ENCODE data around the gene DNAH1. TPM values are rescaled to one million over a fixed set of nuclear protein-coding genes. Genes with fewer than 3 reads are reported as not detected.
"Not testable (repeated sequence)": the region's sequence is repeated elsewhere in the genome, so short reads cannot be mapped to it uniquely, and the experiment has no call there.

The DNAH1 gene
- total and polyA plus RNA-seq, 2 donors from 2014 or later = 1.7 to 12.1 TPM

DNA sequence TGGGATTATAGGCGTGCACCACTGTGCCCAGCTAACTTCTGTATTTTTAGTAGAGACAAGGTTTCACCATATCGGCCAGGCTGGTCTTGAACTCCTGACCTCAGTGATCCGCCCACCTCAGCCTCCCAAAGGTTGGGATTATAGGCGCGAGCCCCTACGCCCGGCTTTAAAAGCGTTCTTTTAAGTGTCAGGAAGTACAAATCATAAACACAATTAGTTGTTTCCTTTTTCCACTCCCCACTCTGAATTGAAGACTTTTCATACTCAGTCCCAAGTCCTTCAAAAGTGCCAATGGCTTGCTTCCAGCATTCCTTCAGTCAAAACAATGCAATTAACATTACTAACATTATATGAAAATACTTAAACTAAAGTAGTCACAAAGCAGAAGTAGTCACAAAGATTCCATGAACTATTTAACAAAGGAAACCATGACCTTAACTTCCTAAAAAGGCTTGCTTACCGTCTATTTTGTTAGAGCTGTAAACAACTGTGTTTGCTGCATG is 45.8 kb upstream of the DNAH1 start:
- H3K36me3 ChIP-seq (ENCODE audit: control insufficient read depth in 2 of 3, insufficient read depth in 3 of 3, low read length in 3 of 3) = peaks cover 3 to 32% (median 19%) of the 10 kb centered on the region in 3 donors

DNA sequence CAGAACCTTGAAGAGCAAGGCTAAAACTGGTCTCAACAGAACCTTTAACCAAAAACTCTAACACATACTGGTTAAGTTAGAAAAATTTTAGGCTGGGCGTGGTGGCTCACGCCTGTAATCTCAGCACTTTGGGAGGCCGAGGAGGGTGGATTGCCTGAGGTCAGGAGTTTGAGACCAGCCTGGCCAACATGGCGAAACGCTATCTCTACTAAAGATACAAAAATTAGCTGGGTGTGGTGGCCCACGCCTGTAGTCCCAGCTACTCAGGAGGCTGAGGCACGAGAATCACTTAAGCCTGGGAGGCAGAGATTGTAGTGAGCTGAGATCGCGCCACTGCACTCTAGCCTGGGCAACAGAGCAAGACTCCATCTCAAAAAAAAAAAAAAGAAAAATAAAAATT is 43.9 kb upstream of the DNAH1 start:
- Histone ChIP-seq H3K36me3 (ENCODE audit: control insufficient read depth in 2 of 3, insufficient read depth in 3 of 3, low read length in 3 of 3) (peaks cover 3 to 20% (median 14%) of the 10 kb centered on the region in 3 donors), H3K4me1 (ENCODE audit: control insufficient read depth in 2 of 3, insufficient read depth in 2 of 3, low read depth in 1 of 3, low read length in 3 of 3) (peaks cover 0 to 44% (median 34%) of the 10 kb centered on the region in 3 donors)
- H3K4me3 ChIP-seq (ENCODE audit: low read length in 3 of 3); FAIRE-seq; H3K27ac ChIP-seq (ENCODE audit: low read depth in 2 of 2, low read length in 2 of 2); intact Hi-C loops (cut with DNase I); H3K9ac ChIP-seq (ENCODE audit: low read length in 3 of 3); H3K9me3 ChIP-seq (ENCODE audit: control insufficient read depth in 2 of 3, insufficient read depth in 1 of 3, low read length in 3 of 3); DNase-seq; H3K27me3 ChIP-seq (ENCODE audit: control insufficient read depth, insufficient read depth, low read length): not testable (repeated sequence)

More for the DNA sequence above, 45.8 kb upstream of the DNAH1 start:
- no peak for FAIRE-seq
- intact Hi-C loops (cut with DNase I) = no loop called here
- TF ChIP-seq, protein P1, sequence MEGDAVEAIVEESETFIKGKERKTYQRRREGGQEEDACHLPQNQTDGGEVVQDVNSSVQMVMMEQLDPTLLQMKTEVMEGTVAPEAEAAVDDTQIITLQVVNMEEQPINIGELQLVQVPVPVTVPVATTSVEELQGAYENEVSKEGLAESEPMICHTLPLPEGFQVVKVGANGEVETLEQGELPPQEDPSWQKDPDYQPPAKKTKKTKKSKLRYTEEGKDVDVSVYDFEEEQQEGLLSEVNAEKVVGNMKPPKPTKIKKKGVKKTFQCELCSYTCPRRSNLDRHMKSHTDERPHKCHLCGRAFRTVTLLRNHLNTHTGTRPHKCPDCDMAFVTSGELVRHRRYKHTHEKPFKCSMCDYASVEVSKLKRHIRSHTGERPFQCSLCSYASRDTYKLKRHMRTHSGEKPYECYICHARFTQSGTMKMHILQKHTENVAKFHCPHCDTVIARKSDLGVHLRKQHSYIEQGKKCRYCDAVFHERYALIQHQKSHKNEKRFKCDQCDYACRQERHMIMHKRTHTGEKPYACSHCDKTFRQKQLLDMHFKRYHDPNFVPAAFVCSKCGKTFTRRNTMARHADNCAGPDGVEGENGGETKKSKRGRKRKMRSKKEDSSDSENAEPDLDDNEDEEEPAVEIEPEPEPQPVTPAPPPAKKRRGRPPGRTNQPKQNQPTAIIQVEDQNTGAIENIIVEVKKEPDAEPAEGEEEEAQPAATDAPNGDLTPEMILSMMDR (IDR thresholded peaks at IDR 0.05; ENCODE audit: borderline replicate concordance, extremely low read depth, insufficient read depth) = no peak
- no peaks in the 10 kb centered on the region for H3K27me3 ChIP-seq (ENCODE audit: control insufficient read depth, insufficient read depth, low read length)
- peak overlapping the region; percentile 35 to 39 for H3K27ac ChIP-seq (ENCODE audit: low read depth in 2 of 2, low read length in 2 of 2)
- no peak overlapping the region for H3K9ac ChIP-seq (ENCODE audit: low read length in 3 of 3)
- no peak overlapping the region for H3K4me3 ChIP-seq (ENCODE audit: low read length in 3 of 3)
- DNase-seq = no peak
- peaks cover 0 to 44% (median 27%) of the 10 kb centered on the region in 3 donors for H3K4me1 ChIP-seq (ENCODE audit: control insufficient read depth in 2 of 3, insufficient read depth in 2 of 3, low read depth in 1 of 3, low read length in 3 of 3)
- H3K9me3 ChIP-seq (ENCODE audit: control insufficient read depth in 2 of 3, insufficient read depth in 1 of 3, low read length in 3 of 3) = no peaks in the 10 kb centered on the region

DNA sequence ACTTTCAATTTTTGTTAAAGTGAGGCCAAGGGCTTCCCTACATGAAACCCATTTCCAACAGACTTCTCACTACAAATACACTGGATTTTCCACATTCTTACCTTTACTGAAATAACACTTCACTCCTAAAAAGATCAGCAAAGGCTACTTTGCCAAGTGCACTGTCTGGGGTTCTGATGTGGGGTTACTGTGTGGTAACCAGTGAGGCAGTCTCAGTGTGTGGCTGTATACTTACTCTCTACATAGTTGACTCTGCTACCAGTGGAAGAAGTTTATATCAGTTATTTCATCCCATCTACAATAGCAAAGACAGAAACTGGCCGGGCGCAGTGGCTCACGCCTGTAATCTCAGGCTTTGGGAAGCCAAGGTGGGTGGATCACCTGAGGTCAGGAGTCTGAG is 43.3 kb upstream of the DNAH1 start:
- Histone ChIP-seq H3K4me1 (ENCODE audit: control insufficient read depth in 2 of 3, insufficient read depth in 2 of 3, low read depth in 1 of 3, low read length in 3 of 3) (peaks cover 0 to 44% (median 34%) of the 10 kb centered on the region in 3 donors), H3K36me3 (ENCODE audit: control insufficient read depth in 2 of 3, insufficient read depth in 3 of 3, low read length in 3 of 3) (peaks cover 3 to 18% (median 9%) of the 10 kb centered on the region in 3 donors), H3K9ac (ENCODE audit: low read length in 3 of 3) (no peak overlapping the region), H3K27me3 (ENCODE audit: control insufficient read depth, insufficient read depth, low read length) (no peaks in the 10 kb centered on the region), H3K27ac (ENCODE audit: low read depth in 2 of 2, low read length in 2 of 2) (no peak overlapping the region), H3K4me3 (ENCODE audit: low read length in 3 of 3) (no peak overlapping the region), H3K9me3 (ENCODE audit: control insufficient read depth in 2 of 3, insufficient read depth in 1 of 3, low read length in 3 of 3) (no peaks in the 10 kb centered on the region)
- TF ChIP-seq, protein P1 (IDR thresholded peaks at IDR 0.05; ENCODE audit: borderline replicate concordance, extremely low read depth, insufficient read depth) = no peak
- FAIRE-seq (no peak), DNase-seq (no peak)
- intact Hi-C loops (cut with DNase I) = no loop called here

- peaks cover 0 to 37% (median 36%) of the 10 kb centered on the region in 3 donors for H3K4me1 ChIP-seq (ENCODE audit: control insufficient read depth in 2 of 3, insufficient read depth in 2 of 3, low read depth in 1 of 3, low read length in 3 of 3)
- FAIRE-seq; intact Hi-C loops (cut with DNase I); H3K27me3 ChIP-seq (ENCODE audit: control insufficient read depth, insufficient read depth, low read length); H3K27ac ChIP-seq (ENCODE audit: low read depth in 2 of 2, low read length in 2 of 2); H3K9me3 ChIP-seq (ENCODE audit: control insufficient read depth in 2 of 3, insufficient read depth in 1 of 3, low read length in 3 of 3); H3K9ac ChIP-seq (ENCODE audit: low read length in 3 of 3); H3K36me3 ChIP-seq (ENCODE audit: control insufficient read depth in 2 of 3, insufficient read depth in 3 of 3, low read length in 3 of 3); H3K4me3 ChIP-seq (ENCODE audit: low read length in 3 of 3); DNase-seq: not testable (repeated sequence)
Observed at GRCh38 chr3:52274781-52275180, 41.3 kb upstream of the DNAH1 start.
